ENCODE measurements around the gene FARP2.

DNA sequence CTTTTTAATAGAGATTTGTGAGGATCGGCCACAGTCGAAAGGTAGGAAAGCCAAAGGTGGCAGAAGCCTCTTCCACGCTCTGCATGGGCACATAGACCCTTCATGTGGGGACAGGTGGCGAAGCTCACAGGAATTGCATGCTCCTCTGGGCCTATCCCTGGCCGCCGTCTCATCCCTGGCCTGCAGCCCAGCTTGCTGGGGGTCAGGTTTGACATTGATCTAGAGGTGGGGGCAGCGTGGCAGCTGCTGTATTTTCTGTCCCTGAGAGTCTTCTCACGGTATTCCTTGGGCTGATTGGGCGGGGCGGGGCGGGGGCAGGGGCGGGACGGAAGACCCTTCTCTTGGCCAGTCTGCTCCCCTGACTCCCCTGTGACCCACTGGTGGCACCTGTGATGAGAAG is 103.4 kb downstream of the FARP2 start:
- TF ChIP-seq CTCF (IDR thresholded peaks at IDR 0.05; ENCODE audit: low read depth, low read length) (no peak), MYC (IDR thresholded peaks at IDR 0.05; ENCODE audit: low read depth, low read length) (no peak), POLR2A (IDR thresholded peaks at IDR 0.05; ENCODE audit: extremely low read depth, insufficient read length) (no peak), MAX (IDR thresholded peaks at IDR 0.05; ENCODE audit: low read depth, low read length) (no peak)
